ENCODE measurements around the gene TBCK. TPM values are rescaled to one million over a fixed set of nuclear protein-coding genes. Genes with fewer than 3 reads are reported as not detected.

The TBCK gene
- polyA plus RNA-seq, 1 of the 3 experiments (the other 2 are of a cell fraction) = 14.6 TPM

- TF ChIP-seq RAD21 (IDR thresholded peaks at IDR 0.05; ENCODE audit: low read length) = no peak
- no peak for TF ChIP-seq EZH2phosphoT487 (IDR thresholded peaks at IDR 0.05; ENCODE audit: borderline replicate concordance, low read depth)
- no peak for TF ChIP-seq NRF1 (IDR thresholded peaks at IDR 0.05; ENCODE audit: low read depth, low read length)
- no peak for TF ChIP-seq ZBTB33 (IDR thresholded peaks at IDR 0.05; ENCODE audit: borderline replicate concordance, low read depth)
- TF ChIP-seq RFX5 (IDR thresholded peaks at IDR 0.05; ENCODE audit: low read length) = no peak
- TF ChIP-seq GATA2 (CRISPR knock-in tag; IDR thresholded peaks at IDR 0.05) = no peak
- TF ChIP-seq SIN3A (IDR thresholded peaks at IDR 0.05; ENCODE audit: borderline replicate concordance, low read depth, low read length) = no peak
- TF ChIP-seq YY1 (IDR thresholded peaks at IDR 0.05; ENCODE audit: low read depth) = no peak
- TF ChIP-seq MEF2A (IDR thresholded peaks at IDR 0.05; ENCODE audit: borderline replicate concordance, low read depth) = no peak
- no peak for TF ChIP-seq PBX3 (IDR thresholded peaks at IDR 0.05)
- TF ChIP-seq CHD2 (IDR thresholded peaks at IDR 0.05; ENCODE audit: low read length, partially characterized antibody) = no peak
- TF ChIP-seq RXRA (IDR thresholded peaks at IDR 0.05; ENCODE audit: borderline replicate concordance, low read depth) = no peak
- no peak for TF ChIP-seq ELF1 (IDR thresholded peaks at IDR 0.05)
- no peak for TF ChIP-seq TCF12 (IDR thresholded peaks at IDR 0.05)
- TF ChIP-seq, protein P1, sequence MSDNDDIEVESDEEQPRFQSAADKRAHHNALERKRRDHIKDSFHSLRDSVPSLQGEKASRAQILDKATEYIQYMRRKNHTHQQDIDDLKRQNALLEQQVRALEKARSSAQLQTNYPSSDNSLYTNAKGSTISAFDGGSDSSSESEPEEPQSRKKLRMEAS (IDR thresholded peaks at IDR 0.05; ENCODE audit: low read depth) = no peak
- no peak for TF ChIP-seq EP300 (IDR thresholded peaks at IDR 0.05; ENCODE audit: borderline replicate concordance in 1 of 2, low read depth in 1 of 2, low read length in 1 of 2)
- no peak for TF ChIP-seq MXI1 (IDR thresholded peaks at IDR 0.05; ENCODE audit: low read depth, low read length)
- no peak for TF ChIP-seq NFIC (IDR thresholded peaks at IDR 0.05; ENCODE audit: borderline replicate concordance)
- TF ChIP-seq, protein P2, sequence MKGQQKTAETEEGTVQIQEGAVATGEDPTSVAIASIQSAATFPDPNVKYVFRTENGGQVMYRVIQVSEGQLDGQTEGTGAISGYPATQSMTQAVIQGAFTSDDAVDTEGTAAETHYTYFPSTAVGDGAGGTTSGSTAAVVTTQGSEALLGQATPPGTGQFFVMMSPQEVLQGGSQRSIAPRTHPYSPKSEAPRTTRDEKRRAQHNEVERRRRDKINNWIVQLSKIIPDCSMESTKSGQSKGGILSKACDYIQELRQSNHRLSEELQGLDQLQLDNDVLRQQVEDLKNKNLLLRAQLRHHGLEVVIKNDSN (IDR thresholded peaks at IDR 0.05; ENCODE audit: borderline replicate concordance, low read depth) = no peak
- Histone ChIP-seq H3K4me3 (ENCODE audit: low read depth in 2 of 2, low read length in 1 of 2) (no peak overlapping the region), H3K9me2 (no peaks in the 10 kb centered on the region), H3K27ac (ENCODE audit: low read depth in 2 of 2, low read length in 1 of 2) (no peak overlapping the region), H3K36me3 (replicated peaks in 1 of 2; ENCODE audit: control insufficient read depth in 1 of 2, insufficient read depth in 2 of 2, low read length in 1 of 2) (no peaks in the 10 kb centered on the region), H4K20me1 (ENCODE audit: insufficient read depth) (no peaks in the 10 kb centered on the region), H2AFZ (ENCODE audit: low read depth) (no peak overlapping the region), H3K79me2 (ENCODE audit: insufficient read depth) (no peaks in the 10 kb centered on the region), H3K9me3 (no peaks in the 10 kb centered on the region), H3K27me3 (ENCODE audit: insufficient read depth) (no peaks in the 10 kb centered on the region), H3K4me1 (ENCODE audit: control insufficient read depth in 1 of 2, insufficient read depth in 2 of 2, low read depth in 1 of 2, low read length in 1 of 2) (peaks cover 0 to 7% of the 10 kb centered on the region in 2 experiments; a peak in 1 of 4 replicates), H3F3A (replicated peaks; ENCODE audit: insufficient read depth) (no peaks in the 10 kb centered on the region), H3K9ac (no peak overlapping the region), H3K4me2 (no peak overlapping the region)
- CTCF ChIA-PET = no interaction called here
- POLR2A ChIA-PET = no interaction called here
- no peak for DNase-seq
Measured at GRCh38 chr4:106033469-106033868, 282.5 kb downstream of the TBCK start.

Measured in SK-N-SH (cell line).